CD4-positive, alpha-beta T cell treated with Interleukin-21 for 1 hour (primary cell): ENCODE data around the gene DTWD2.
"Not testable (repeated sequence)": the region's sequence is repeated elsewhere in the genome, so short reads cannot be mapped to it uniquely, and the experiment has no call there.

Source experiments
- DNase-seq: peaks from one replicate; pipeline ENCODE4 v3.0.0-alpha.2; 2020

The DTWD2 gene

GRCh38 chr5:118987988-118988865 is at the start of gene DTWD2:
Gene DTWD2, minus strand, starts transcription at chr5:118988547. Its CDS starts 36 bp downstream, at chr5:118988511.
- DNase-seq, result peak; percentile 94

- no peak for DNase-seq
Measured at GRCh38 chr5:119037496-119038215, 49.3 kb upstream of the DTWD2 start.

- no peak for DNase-seq
Measured at GRCh38 chr5:119036101-119036762, 47.9 kb upstream of the DTWD2 start.

GRCh38 chr5:119033135-119033534 is 44.8 kb upstream of the DTWD2 start:
- no peak for DNase-seq

- DNase-seq, result no peak
Measured at GRCh38 chr5:119032656-119033055, 44.3 kb upstream of the DTWD2 start.

GRCh38 chr5:119031905-119032304 is 43.6 kb upstream of the DTWD2 start:
- DNase-seq, result no peak

- peak; percentile 19 for DNase-seq
Measured at GRCh38 chr5:119031011-119031886, 42.9 kb upstream of the DTWD2 start.

GRCh38 chr5:119028575-119028974 is 40.2 kb upstream of the DTWD2 start:
- DNase-seq, result no peak

GRCh38 chr5:119022773-119023172 is 34.4 kb upstream of the DTWD2 start:
- no peak for DNase-seq

- peak; percentile 41 for DNase-seq
Measured at GRCh38 chr5:119022017-119022745, 33.8 kb upstream of the DTWD2 start.

- no peak for DNase-seq
Measured at GRCh38 chr5:119021149-119021732, 32.9 kb upstream of the DTWD2 start.

- no peak for DNase-seq
Measured at GRCh38 chr5:119019949-119020348, 31.6 kb upstream of the DTWD2 start.

- DNase-seq, result no peak
Measured at GRCh38 chr5:119019501-119019900, 31.2 kb upstream of the DTWD2 start.

- DNase-seq, result no peak
Measured at GRCh38 chr5:119017994-119018393, 29.6 kb upstream of the DTWD2 start.

GRCh38 chr5:119016125-119016774 is 27.9 kb upstream of the DTWD2 start:
- DNase-seq, result no peak

GRCh38 chr5:119011186-119011585 is 22.8 kb upstream of the DTWD2 start:
- DNase-seq, result no peak

- DNase-seq, result no peak
Measured at GRCh38 chr5:119010206-119010605, 21.9 kb upstream of the DTWD2 start.

GRCh38 chr5:119009131-119009530 is 20.8 kb upstream of the DTWD2 start:
- DNase-seq, result no peak

GRCh38 chr5:118999696-119000095 is 11.3 kb upstream of the DTWD2 start:
- no peak for DNase-seq

- not testable (repeated sequence) for DNase-seq
Measured at GRCh38 chr5:118998861-118999260, 10.5 kb upstream of the DTWD2 start.

GRCh38 chr5:118996098-118996497 is 7.8 kb upstream of the DTWD2 start:
- no peak for DNase-seq
